Pancreas (tissue), 10 donors: ENCODE results near the gene AFAP1L2. TPM values are rescaled to one million over a fixed set of nuclear protein-coding genes. Genes with fewer than 3 reads are reported as not detected.

ENCODE experiments used
- ATAC-seq, 4 donors: fragments of 200-7000 bp; cut with Tn5 transposase; one replicate each; pipeline versions ENCODE4 v1.8.0 to v1.9.1; 2020; ENCODE audit warnings: mild to moderate bottlenecking in 4 of 4, moderate library complexity in 4 of 4
- DNase-seq, 6 donors: peaks; one replicate each; pipeline ENCODE4 v3.0.0-alpha.2; 2020
- FAIRE-seq: peaks from 2 replicates; lab custom pipeline; 2012; peaks lifted over from hg19 to GRCh38; lab: Jason Lieb, UNC
- H3K27ac ChIP-seq, 4 donors: fragments of 200-600 bp; sonication (generic); 1 replicate in 3 of 4; 2 replicates in 1 of 4; pipeline versions ENCODE4 v1.5.0 to v1.8.0; 2020
- H3K27me3 ChIP-seq, 4 donors: fragments of 200-600 bp; one replicate each; pipeline ENCODE4 v1.8.0; 2021
- H3K36me3 ChIP-seq, 3 donors: fragments of 200-600 bp; sonication (generic) in 1 of 3; one replicate each; pipeline versions ENCODE4 v1.5.0 to v1.8.0; 2020 to 2021
- H3K4me1 ChIP-seq, 3 donors: fragments of 200-600 bp; one replicate each; pipeline ENCODE4 v1.8.0; 2021
- H3K4me3 ChIP-seq, 4 donors: fragments of 200-600 bp; sonication (generic) in 2 of 4; one replicate each; pipeline versions ENCODE4 v1.5.0 to v1.8.0; 2020 to 2021
- H3K9me3 ChIP-seq, 4 donors: fragments of 200-600 bp; one replicate each; pipeline ENCODE4 v1.8.0; 2021
- CTCF ChIP-seq, 4 donors: fragments of 200-600 bp; sonication (generic) in 3 of 4; IDR thresholded peaks; one replicate each; pipeline versions ENCODE4 v1.5.0 to v1.8.0; 2021; ENCODE audit warnings: antibody characterized with exemption in 4 of 4
- WGBS, 2 donors: extraction: QIAGEN DNeasy Blood & Tissue Kit; methylation state at CpG; one replicate each; pipeline ENCODE4 v1.1.7; 2013; 5-methylcytosine and 5-hydroxymethylcytosine counted together
- intact Hi-C, 3 donors: fragments of 100-400 bp; cut with DNase I; formaldehyde crosslinking; loops; one replicate each; pipeline versions ENCODE4 v1.11.1 to v1.14.2; 2022
- polyA plus RNA-seq, 2 donors: library from polyadenylated mRNA; stranded (reverse); fragments of 200-250 nt; gene quantifications; one replicate each; pipeline ENCODE4 v1.2.3, GENCODE V29; 2013
- total RNA-seq, 6 donors: library from RNA; stranded (reverse); fragmentation: NEBNext Ultra II Directional in 4 of 6; extraction: Animal tissue kit (Norgen Biotek cat#: 25700) in 4 of 6; gene quantifications; one replicate each; pipeline versions ENCODE4 v1.2.1 to v1.2.4, GENCODE V29; 2021 to 2023
- donor health status: healthy with polysubstance abuse.
- donor health status: DM: no; HTN: no; CAD: no; lungs with moderate emphysema.
- donor health status: DM: no; HTN: no; CAD: no.
- donor health status: control.
- donor health status: control.
- donor health status: Bipolar disorder and iron deficiency.
- donor health status: DM: yes; HTN: yes; CAD: no.
- donor health status: DM: no; HTN: no; CAD: no.
- donor health status: DM: no; HTN: no; CAD: no.
- donor health status: DM: yes; HTN: yes; CAD: no.

AFAP1L2 gene
- total and polyA plus RNA-seq, 8 donors = 3.3 to 19.9 (median 5.3) TPM

GRCh38 chr10:114295393-114295792, 108.9 kb downstream of the AFAP1L2 start:
- Histone ChIP-seq H3K4me1 (no peaks in the 10 kb centered on the region), H3K27ac (no peak overlapping the region), H3K4me3 (no peak overlapping the region), H3K36me3 (peaks cover 0 to 13% (median 7%) of the 10 kb centered on the region in 3 donors), H3K9me3 (no peaks in the 10 kb centered on the region), H3K27me3 (no peaks in the 10 kb centered on the region)
- no peak for ATAC-seq
- 0% methylated on average over 1 of the region's 1 CpG for WGBS, 2 donors
- DNase-seq = no peak
- intact Hi-C loops = no loop called here
- FAIRE-seq = no peak
- TF ChIP-seq CTCF (IDR thresholded peaks at IDR 0.05) = no peak

- no peak for TF ChIP-seq CTCF (IDR thresholded peaks at IDR 0.05)
- peaks cover 0 to 13% (median 7%) of the 10 kb centered on the region in 3 donors for H3K36me3 ChIP-seq
- H3K4me3 ChIP-seq = no peak overlapping the region
- ATAC-seq (no peak), FAIRE-seq (no peak), DNase-seq (no peak)
- H3K27me3 ChIP-seq = no peaks in the 10 kb centered on the region
- intact Hi-C loops = no loop called here
- H3K9me3 ChIP-seq = no peaks in the 10 kb centered on the region
- H3K4me1 ChIP-seq = no peaks in the 10 kb centered on the region
- H3K27ac ChIP-seq = no peak overlapping the region
These were observed 109.8 kb downstream of the AFAP1L2 start for GRCh38 chr10:114294549-114294948.

GRCh38 chr10:114293075-114293474, 111.2 kb downstream of the AFAP1L2 start:
- intact Hi-C loops = no loop called here
- no peak for FAIRE-seq
- no peak for TF ChIP-seq CTCF (IDR thresholded peaks at IDR 0.05)
- Histone ChIP-seq H3K9me3 (no peaks in the 10 kb centered on the region), H3K27ac (no peak overlapping the region), H3K4me3 (no peak overlapping the region), H3K27me3 (no peaks in the 10 kb centered on the region), H3K4me1 (no peaks in the 10 kb centered on the region), H3K36me3 (peaks cover 0 to 13% (median 7%) of the 10 kb centered on the region in 3 donors)
- WGBS, 2 donors = 88 to 90% methylated on average over 5 of the region's 5 CpGs
- ATAC-seq = no peak
- no peak for DNase-seq

- DNase-seq = peak in 1 of 6 donors; percentile 16
- Histone ChIP-seq H3K4me1 (no peaks in the 10 kb centered on the region), H3K27ac (no peak overlapping the region), H3K9me3 (no peaks in the 10 kb centered on the region), H3K36me3 (peaks cover 0 to 6% (median 5%) of the 10 kb centered on the region in 3 donors), H3K27me3 (no peaks in the 10 kb centered on the region), H3K4me3 (no peak overlapping the region)
- intact Hi-C loops = no loop called here
- 76 to 83% methylated on average over 8 of the region's 8 CpGs for WGBS, 2 donors
- no peak for FAIRE-seq
- ATAC-seq = no peak
- TF ChIP-seq CTCF (IDR thresholded peaks at IDR 0.05) = no peak
These were observed 112.8 kb downstream of the AFAP1L2 start for GRCh38 chr10:114291516-114291915.

GRCh38 chr10:114291076-114291475, 113.2 kb downstream of the AFAP1L2 start:
- ATAC-seq (no peak), DNase-seq (peak in 1 of 6 donors; percentile 13), FAIRE-seq (no peak)
- Histone ChIP-seq H3K36me3 (peaks cover 0 to 1% (median under 1%) of the 10 kb centered on the region in 3 donors), H3K9me3 (no peaks in the 10 kb centered on the region), H3K4me3 (no peak overlapping the region), H3K4me1 (no peaks in the 10 kb centered on the region), H3K27me3 (no peaks in the 10 kb centered on the region), H3K27ac (no peak overlapping the region)
- intact Hi-C loops = no loop called here
- TF ChIP-seq CTCF (IDR thresholded peaks at IDR 0.05) = no peak
- 85 to 88% methylated on average over 7 of the region's 7 CpGs for WGBS, 2 donors
